ENCODE measurements around the gene POLR2E. TPM values are rescaled to one million over a fixed set of nuclear protein-coding genes. Genes with fewer than 3 reads are reported as not detected.

POLR2E gene
- total RNA-seq, 1 donor from 2014 or later: 336 TPM

DNA sequence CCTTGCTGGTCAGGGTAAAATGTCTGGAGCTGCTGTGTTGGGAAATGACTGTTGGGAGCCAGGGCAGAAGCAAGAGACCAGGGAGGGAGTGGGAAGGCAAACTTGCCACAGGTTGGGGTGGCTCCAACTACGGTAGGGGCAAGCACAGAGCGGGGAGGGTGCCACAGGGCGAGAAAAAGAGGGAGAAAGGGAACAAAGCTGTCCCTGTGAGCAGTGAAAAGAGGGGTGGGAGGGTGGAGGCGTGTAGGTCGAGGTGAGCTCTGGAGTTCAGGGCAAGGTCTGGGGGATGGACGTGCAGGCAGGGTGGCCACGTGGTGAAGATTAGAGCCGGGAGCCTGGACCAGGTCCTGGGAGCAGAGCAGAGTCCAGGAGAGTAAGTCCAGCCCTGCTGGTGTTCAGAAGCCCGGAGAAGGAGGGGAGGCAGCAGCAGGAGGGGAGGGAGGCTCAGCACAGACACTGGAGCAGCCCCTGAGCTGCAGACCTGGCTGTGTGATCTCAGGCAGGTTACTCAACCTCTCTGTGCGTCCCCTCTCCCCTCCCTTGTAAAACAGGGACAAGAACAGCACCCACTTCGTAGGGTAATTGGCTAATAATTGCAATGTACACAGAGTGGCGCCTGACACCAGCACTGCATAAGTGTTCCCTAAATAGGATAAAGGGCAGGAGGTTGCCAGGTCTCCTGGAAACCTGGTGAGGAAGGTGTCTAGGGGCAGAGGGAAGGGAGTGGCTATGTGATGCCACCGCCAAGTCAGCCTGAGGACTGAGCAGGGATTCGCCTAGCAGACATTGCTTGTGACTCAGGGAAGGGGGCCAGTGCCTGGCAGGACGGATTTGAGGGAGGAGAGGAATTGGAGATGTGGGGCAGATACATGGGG lies 3.2 kb upstream of the POLR2E start:
- no peak for DNase-seq (ENCODE audit: extremely low read depth, low read depth, low spot score)

DNA sequence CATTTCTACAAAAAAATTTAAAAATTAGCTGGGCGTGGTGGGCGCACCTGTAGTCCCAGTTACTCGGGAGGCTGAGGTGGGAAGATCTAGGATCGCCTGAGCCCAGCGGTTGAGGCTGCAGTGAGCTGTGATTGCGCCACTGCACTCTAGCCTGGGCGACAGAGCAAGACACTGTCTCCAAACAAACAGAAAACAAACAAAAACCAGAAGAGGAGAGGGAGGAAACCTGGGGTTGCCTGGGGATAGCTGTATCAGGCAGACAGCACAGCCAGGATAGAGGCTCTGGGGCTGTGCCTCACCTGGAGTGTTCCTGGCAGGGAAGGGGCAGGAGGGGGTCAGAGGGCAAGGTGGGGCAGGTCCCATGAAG lies 2.6 kb upstream of the POLR2E start:
- no peak for DNase-seq (ENCODE audit: extremely low read depth, low read depth, low spot score)

DNA sequence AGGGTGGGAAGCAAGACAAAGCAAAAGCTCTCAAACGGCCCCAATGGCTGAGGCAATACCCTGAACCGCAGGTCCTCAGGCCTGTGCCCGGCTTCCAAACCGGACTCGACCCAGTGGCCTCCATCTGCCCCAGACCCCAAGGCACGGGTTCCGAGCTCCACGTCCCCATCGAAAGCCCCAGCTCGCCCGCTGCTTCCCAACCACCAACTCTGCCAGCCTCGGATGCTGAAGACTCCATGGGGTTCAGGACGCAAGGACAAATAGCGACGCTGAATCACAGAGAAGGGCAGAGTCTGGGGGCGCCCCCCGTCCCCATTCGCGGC lies 559 bp downstream of the POLR2E start:
- DNase-seq (ENCODE audit: extremely low read depth, low read depth, low spot score): no peak

DNA sequence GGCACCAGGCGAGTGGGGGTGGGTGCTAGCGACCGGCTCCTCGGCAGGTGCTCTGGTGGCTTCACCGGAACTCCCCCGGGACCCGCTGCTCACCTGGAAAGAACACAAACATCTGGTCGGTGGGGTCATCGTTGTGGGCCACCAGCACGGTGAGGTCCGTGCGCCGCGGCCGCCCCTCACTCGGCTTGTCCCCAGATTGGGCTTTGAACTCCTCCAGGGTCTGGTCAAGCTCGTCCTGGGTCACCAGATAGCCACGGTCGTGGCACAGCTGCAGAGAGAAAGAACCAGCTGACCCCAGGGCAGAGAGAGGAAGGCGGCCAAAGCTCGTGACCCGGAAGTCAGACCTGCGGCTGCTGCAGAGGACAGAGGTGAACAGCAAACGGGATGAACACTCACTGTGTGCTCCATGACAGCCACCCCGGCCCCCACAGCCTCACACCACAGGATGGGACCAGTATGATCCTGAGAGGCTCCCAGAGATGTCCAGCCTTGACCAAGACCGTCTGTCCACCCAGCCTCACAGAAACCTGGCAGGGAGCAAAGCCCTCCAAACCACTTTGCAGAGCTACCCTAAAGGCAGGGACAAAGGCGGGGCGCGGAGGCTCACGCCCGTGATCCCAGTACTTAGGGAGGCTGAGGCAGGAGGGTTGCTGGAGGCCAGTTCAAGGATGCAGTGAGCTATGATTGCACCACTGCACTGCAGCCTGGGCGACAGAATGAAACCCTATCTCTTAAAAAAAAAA lies 1.2 kb downstream of the POLR2E start:
- no peak for DNase-seq (ENCODE audit: extremely low read depth, low read depth, low spot score)

DNA sequence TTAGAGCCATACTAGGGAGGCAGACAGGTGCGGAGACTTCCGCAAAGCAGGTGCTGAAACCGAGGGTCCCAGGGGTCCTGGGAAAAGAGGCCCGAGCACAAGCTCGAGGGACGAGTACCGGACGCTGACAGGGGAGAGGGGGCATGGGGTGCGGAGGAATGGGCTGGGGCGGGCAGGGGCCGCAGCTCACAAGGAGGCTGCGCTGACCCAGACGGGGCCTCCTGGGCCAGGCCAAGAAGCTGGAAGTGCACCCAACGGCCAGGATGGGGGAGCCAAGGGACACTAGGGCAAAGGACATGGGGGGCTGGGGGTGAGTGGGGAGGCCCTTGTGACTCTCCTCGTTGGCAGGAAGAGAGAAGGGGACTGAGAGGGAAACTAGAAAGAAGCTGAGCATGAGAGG lies 1.8 kb downstream of the POLR2E start:
- no peak for DNase-seq (ENCODE audit: extremely low read depth, low read depth, low spot score)

DNA sequence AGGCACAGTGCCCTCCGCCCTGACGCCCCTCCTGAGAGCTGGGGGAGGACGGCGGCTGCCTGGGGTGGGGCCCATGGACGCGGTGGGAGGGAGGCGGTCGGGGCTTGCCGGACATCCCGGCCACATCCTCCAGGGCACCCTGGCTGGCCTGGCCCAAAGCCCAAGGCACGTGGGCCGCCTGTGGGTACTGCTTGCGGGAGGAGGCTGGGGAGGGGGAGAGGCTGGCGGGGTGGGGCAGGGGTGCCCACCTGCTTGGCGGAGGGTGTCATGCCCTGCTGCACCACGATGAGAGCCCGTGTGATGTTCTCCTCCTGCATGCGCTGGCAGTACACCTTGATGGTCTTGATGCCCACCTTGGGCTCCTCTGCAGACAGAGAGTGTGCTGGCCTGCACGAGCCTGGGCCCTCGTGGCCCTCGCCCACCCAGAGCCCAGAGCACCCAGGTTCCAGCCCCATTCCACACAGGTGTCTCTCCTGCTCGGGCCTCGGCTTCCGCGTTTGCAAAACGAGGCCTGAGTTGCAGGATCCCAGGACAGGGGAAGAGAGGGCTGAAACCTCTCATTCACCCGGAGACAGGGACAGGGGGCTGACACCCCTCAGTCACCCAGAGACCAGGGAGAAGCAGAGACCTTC lies 3.5 kb downstream of the POLR2E start:
- DNase-seq (ENCODE audit: extremely low read depth, low read depth, low spot score): no peak

DNA sequence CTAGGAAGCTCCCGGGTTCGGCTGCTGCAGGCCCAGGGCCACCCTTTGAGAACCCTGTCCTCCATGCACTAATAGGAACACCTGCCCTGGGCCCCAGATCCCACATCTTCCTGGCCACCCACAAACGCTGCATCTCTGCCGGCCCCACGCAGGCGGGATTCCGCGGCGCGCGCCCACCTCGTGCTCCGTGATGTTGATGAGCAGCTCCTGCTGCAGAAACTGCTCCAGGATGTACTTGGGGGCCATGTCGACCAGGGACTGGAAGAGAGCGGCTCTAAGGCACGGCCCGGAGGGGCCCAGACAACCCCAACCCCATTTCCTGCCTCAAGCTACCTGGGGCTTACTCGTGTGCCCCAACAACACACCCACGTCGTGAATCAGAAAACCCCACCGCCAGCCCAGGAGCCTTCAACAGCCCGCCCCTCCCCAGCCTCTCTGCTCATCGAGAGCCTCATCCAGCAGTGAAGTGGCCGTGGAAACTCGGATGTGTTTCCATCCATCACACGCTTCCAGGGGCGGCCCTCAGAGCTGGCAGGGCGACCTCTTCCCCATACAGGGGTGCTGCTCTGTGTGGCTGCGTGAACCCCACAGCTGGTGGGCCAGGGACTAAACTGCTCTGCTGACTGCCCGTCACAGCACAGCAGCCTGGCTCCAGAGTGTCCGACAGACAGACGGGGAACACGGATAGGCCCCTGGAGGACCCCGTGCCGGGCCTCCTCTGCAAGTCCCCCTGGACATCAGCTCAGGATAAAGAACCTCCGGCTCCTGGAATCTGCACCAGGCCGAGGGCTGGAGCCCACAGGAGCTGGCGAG lies 4.2 kb downstream of the POLR2E start:
- DNase-seq (ENCODE audit: extremely low read depth, low read depth, low spot score): no peak

DNA sequence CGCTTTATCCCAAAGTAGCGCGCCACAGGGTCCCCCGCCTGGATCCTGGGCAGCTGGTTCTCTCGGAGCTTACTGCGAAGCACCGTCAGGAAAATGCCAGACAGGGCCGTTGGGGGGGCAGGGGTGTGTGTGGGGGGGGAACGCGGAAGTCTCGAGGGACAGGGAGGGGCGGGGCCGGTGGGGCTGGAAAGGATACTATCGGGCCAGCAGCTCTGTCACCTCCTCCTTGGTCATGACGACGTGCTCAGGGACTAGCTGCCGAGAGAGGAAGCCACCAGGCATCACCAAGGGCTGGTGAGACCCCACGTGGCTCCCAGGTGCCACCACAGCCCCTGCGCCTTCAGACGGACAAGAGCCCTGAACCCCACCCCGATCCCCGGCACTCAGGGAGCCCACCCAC lies 5.3 kb downstream of the POLR2E start:
- no peak for DNase-seq (ENCODE audit: extremely low read depth, low read depth, low spot score)

DNA sequence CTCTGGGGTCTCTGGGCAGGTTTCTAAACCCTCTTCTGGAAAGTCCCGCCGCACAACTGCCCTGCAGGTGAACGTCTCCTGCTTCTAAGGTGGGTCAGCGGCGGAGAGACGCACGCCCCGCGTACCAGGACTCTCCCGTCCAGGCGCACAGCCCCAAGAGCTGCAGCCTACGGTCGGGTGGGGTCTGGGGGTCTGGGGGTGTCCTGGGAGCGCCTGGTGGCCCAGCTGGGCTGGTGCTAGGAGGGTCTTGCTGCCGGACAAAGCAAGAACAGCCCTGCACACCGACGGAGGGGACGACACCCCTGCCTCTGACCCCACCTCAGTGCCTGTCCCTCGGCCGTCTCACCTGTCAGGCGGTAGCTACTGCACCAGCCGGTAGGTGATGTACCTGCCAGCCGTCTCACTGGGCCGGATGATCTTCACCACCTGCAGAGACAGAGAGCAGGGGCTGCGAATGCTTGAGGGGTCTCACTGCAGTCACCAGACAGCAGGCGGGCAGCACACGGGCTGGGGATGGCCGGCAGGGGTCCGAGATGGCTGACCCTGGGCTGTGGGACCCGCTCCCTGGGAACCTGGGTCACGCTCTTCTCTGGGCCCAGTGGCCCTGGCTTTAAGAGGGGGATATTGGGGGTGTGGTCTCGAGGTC lies 5.9 kb downstream of the POLR2E start:
- no peak for DNase-seq (ENCODE audit: extremely low read depth, low read depth, low spot score)

DNA sequence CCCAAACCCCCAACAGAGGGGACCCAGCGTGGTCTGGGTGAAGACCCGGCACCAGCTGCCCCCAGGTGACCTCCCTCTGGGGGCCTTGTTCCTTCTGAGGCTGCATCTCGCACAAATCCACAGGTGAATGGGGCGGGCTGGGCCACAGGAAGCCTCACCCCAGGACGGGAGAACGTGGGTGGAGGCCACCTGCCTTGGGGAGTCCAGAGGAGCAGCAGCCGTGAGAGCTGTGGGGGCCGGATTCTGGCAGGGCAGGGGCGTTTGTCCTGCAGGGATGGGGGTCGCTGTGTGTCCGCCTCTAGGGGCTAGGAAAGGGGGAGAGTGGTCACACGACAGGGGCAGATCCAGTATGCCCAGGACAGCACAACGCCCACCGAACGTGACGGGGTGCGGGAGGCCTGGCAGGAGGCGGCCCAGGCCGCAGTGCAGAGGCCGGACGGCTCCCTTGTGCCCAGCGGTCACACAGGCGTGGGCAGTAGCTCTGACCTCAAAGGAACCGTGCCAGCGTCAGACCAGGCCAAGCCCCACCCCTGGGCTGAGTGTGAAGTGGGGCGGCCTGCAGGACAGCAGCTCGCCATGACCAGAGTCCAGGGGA lies 6.7 kb downstream of the POLR2E start:
- DNase-seq (ENCODE audit: extremely low read depth, low read depth, low spot score): no peak

DNA sequence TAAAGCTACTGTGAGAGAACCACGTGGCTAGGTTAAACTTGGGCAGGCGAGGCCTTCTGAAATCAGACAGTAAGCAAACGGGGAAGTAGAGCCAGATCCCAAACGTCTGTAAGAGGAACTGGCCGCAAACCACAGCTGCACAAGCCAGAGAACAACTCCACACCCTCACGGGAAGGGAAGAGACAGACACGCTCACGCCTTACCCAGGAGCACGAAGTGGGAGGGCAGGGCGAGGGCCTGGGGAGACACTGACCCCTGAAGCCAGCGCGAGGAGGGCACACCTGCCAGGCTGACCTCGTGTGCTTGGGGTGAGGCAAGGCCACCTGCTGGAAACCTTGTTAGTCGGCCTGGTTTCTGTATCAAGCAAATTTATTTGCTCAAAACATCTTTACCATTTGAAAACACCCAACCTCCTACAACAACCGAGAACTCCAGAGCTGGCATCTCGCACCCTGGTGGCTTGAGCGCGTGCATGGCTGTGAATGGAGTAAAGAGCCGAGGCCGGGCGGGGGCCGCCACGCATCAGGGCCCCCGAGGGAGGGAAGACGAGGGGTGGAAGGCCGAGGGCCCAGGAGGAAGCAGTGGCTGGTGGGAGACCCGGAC lies 7.3 kb downstream of the POLR2E start:
- DNase-seq (ENCODE audit: extremely low read depth, low read depth, low spot score): no peak

DNA sequence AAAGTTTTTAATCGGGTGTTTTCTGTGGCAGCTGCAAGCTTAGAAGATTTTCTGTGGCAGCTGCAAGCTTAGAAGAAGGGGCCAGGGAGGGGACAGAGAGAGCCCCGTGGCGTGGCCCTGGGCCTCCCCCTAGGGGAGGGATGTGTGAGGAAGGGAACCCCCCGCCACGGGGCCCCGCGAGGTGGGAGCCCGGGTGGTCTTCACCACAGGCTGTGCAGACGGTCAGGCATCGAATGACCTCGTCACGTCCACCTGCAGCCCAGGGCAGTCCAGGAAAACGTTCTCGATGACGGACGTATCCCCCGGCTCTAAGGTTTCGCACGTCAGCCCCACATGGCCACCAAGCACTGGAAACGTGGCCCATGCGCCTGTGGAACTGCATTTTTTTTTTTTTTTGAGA lies 8.6 kb downstream of the POLR2E start:
- DNase-seq (ENCODE audit: extremely low read depth, low read depth, low spot score): no peak

DNA sequence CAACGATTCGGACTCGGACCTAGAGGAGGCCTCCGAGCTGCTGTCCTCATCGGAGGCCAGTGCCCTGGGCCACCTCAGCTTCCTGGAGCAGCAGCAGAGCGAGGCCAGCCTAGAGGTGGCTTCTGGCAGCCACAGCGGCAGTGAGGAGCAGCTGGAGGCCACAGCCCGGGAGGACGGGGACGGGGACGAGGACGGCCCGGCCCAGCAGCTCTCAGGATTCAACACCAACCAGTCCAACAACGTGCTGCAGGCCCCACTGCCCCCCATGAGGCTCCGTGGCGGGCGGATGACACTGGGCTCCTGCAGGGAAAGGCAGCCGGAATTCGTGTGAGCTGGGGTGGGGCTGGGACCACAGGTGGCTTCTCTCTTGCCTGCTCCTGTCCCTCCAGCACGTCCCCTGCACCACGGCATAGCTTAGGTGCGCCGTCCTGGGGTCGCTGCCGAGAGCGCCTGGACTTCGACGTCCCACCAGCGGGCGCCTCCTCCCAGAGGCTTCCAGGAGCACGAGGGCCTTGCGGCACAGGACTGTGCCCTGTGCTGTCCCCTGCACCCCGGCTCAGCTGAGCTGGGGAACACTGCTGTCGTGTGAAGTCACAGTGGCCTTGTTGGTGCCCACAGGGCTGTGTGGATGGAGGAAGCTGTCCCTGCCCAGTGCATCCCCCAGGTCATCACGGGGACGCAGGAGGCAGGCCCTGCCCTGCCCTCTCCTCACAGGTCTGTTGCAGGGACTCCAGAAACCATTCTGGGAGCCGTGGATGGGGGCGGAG lies 9.3 kb downstream of the POLR2E start:
- DNase-seq (ENCODE audit: extremely low read depth, low read depth, low spot score): no peak

DNA sequence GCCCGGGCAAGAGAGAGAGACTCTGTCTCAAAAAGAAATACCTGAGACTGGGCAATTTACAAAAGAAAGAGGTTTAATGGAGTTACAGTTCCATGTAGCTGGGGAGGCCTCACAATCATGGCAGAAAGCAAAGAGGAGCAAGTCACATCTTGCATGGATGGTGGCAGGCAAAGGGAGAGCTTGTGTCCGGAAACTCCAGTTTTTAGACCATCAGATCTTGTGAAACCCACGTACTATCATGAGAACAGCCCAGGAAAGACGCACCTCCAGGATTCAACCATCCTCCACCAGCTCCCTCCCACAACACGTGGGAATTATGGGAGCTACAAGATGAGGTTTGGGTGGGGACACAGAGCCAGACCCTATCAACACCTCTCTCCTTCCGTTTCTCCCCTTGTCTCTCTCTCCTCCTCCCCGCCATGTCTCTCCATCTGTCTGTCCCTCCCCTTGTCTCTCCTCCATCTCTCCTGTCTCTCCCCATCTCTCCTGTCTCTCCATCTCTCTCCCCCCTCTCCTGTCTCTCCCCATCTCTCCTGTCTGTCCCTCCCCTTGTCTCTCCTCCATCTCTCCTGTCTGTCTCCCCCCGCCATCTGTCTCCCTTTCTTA lies 10.0 kb downstream of the POLR2E start:
- no peak for DNase-seq (ENCODE audit: extremely low read depth, low read depth, low spot score)

DNA sequence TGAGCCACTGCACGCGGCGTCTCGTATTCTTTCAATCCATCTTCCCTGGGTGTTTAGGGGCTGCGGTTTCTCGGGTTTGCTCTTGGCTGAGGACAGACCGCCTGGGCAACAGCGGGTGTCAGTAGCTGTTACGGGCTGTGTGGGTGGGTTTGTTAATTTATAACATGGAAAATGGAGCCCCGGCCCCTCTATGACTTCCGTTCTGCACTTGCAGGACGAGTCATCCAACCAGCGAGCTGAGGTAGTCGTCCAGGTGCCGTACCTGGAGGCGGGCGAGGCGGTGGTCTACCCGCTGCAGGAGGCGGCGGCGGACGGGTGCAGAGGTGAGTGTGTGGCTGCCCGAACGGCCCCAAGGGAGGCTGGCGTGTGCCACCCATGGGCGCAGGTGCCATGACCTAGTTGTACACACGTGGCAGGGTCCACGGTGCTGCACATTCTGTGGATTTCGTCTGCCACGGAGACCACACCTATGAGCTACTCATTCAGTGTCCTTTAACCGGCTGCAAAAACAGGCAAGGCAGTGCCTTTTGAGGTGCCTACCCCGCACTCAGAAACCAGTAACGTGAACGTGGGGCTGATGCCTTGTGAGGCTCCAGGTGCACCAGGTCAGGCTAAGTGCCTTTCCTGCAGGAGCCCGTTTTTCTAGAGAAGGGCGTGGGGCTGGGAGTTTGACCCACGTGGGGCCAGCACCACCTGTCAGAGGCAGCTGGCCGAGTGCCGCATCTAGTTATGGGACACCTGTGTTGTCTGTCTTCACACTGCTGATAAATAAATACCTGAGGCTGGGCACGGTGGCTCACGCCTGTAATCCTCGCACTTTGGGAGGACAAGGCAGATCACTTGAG lies 10.9 kb downstream of the POLR2E start:
- no peak for DNase-seq (ENCODE audit: extremely low read depth, low read depth, low spot score)

DNA sequence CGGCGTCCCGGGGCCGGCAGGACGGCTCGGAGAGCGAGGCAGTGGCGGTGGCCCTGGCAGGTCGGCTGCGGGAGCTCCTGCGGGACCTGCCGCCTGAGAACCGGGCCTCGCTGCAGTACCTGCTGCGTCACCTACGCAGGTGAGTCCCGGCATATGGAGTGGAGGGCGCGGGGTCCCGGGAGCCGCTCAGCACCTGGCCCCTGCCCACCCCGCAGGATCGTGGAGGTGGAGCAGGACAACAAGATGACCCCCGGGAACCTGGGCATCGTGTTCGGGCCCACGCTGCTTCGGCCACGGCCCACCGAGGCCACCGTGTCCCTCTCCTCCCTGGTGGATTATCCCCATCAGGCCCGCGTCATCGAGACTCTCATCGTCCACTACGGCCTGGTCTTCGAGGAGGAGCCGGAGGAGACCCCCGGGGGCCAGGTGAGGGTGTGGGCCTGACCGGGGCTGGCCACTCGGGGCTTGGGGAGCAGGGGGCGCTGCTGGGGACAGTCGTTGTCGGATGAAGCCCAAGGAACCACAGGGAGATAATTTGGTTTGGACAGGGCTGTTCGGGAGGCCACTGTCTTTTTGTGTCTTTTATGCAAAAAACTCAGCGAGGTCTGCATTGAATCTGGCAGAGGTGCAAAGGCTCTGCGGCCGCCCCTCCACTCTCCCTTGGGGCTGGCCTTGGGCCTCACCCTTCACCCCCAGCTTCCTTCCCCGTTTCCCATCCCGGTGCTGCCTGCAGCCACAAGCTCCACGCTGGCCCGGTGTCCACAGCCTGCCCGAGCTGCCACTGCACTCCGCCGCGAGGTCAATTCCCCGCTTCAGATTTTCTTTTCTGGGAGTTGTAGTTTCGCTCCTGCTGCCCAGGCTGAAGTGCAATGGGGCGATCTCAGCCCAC lies 12.0 kb downstream of the POLR2E start:
- no peak for DNase-seq (ENCODE audit: extremely low read depth, low read depth, low spot score)
